ENCODE measurements around the gene RIMKLA.

- TF ChIP-seq EZH2 (IDR thresholded peaks at IDR 0.05) (no peak), POLR2AphosphoS5 (IDR thresholded peaks at IDR 0.05; ENCODE audit: borderline replicate concordance, low read depth, low read length) (no peak)
These were observed 23.3 kb downstream of the RIMKLA start for GRCh38 chr1:42403880-42404400.
